OCI-LY3 (cell line): ENCODE results near the gene BRAF.

ENCODE experiments used
- H2AFZ ChIP-seq: fragments of 200-600, 300-600 bp; shearing (Covaris generic); 2 replicates; pipeline ENCODE4 v1.6.0; 2014; ENCODE audit warnings: antibody characterized with exemption, low read depth, low read length
- H3K27ac ChIP-seq: fragments of 200-600, 300-600 bp; sonication (generic); 2 replicates; pipeline ENCODE4 v1.5.1; 2014; ENCODE audit warnings: mild to moderate bottlenecking, low read length, moderate library complexity, mixed read lengths
- H3K27me3 ChIP-seq: fragments of 200-600, 300-600 bp; sonication (generic); 2 replicates; pipeline ENCODE4 v1.6.1; 2014; ENCODE audit warnings: low read depth, low read length, mixed read lengths
- H3K36me3 ChIP-seq: fragments of 200-600, 300-600 bp; sonication (generic); replicated peaks from 2 replicates; pipeline ENCODE3; 2014; ENCODE audit warnings: low read depth, low read length, mixed read lengths
- H3K4me1 ChIP-seq: fragments of 300-600, 200-600 bp; sonication (generic); 2 replicates; pipeline ENCODE4 v1.6.1; 2014; ENCODE audit warnings: low read length, mixed read lengths
- H3K4me2 ChIP-seq: fragments of 200-600, 300-600 bp; sonication (generic); 2 replicates; pipeline ENCODE4 v1.6.1; 2014; ENCODE audit warnings: low read length, mixed read lengths
- H3K4me3 ChIP-seq: fragments of 300-600, 200-600 bp; sonication (generic); 2 replicates; pipeline ENCODE4 v1.5.1; 2014; ENCODE audit warnings: antibody characterized with exemption, mild to moderate bottlenecking, low read length, moderate library complexity
- H3K79me2 ChIP-seq: fragments of 300-600, 200-600 bp; shearing (Covaris generic); 2 replicates; pipeline ENCODE4 v1.6.1; 2014; ENCODE audit warnings: mild to moderate bottlenecking, low read length, mixed read lengths
- H3K9ac ChIP-seq: fragments of 300-600, 200-600 bp; shearing (Covaris generic); 2 replicates; pipeline ENCODE4 v1.6.0; 2014; ENCODE audit warnings: mild to moderate bottlenecking, low read length, moderate library complexity
- H3K9me3 ChIP-seq: fragments of 200-600, 300-600 bp; shearing (Covaris generic); 2 replicates; pipeline ENCODE4 v1.6.1; 2014; ENCODE audit warnings: low read length, mixed read lengths; ENCODE audit not compliant: insufficient read depth
- H4K20me1 ChIP-seq: fragments of 200-600, 300-600 bp; sonication (generic); 2 replicates; pipeline ENCODE4 v1.6.1; 2016; ENCODE audit warnings: low read length, mixed read lengths; ENCODE audit not compliant: insufficient read depth
- CTCF ChIP-seq: fragments of 200-600, 300-600 bp; sonication (generic); IDR thresholded peaks from 2 replicates; pipeline ENCODE4 v1.5.1; 2014; ENCODE audit warnings: antibody characterized with exemption, low read length, low read depth
- EZH2phosphoT487 ChIP-seq: fragments of 200-600 bp; shearing (Covaris generic); IDR thresholded peaks from 2 replicates; pipeline ENCODE4 v1.6.1; 2018; ENCODE audit warnings: antibody characterized with exemption, mixed run types, low read depth

Gene BRAF

GRCh38 chr7:140863184-140863583, 61.5 kb downstream of the BRAF start:
- TF ChIP-seq EZH2phosphoT487 (no peak), CTCF (no peak)
- Histone ChIP-seq H3K79me2 (peaks cover 88% of the 10 kb centered on the region), H3K36me3 (peaks cover 15% of the 10 kb centered on the region), H4K20me1 (peaks cover 81% of the 10 kb centered on the region), H3K4me2 (no peak overlapping the region), H3K27ac (no peak overlapping the region), H3K27me3 (no peaks in the 10 kb centered on the region), H2AFZ (no peak overlapping the region), H3K9ac (no peak overlapping the region), H3K4me3 (no peak overlapping the region), H3K4me1 (peaks cover 35% of the 10 kb centered on the region), H3K9me3 (no peaks in the 10 kb centered on the region)

GRCh38 chr7:140857048-140857447, 67.7 kb downstream of the BRAF start:
- Histone ChIP-seq H3K27ac (no peak overlapping the region), H3K4me1 (no peaks in the 10 kb centered on the region), H3K36me3 (no peaks in the 10 kb centered on the region), H3K4me2 (no peak overlapping the region), H3K9me3 (no peaks in the 10 kb centered on the region), H3K79me2 (peaks cover 54% of the 10 kb centered on the region), H4K20me1 (peaks cover 61% of the 10 kb centered on the region), H2AFZ (no peak overlapping the region), H3K9ac (no peak overlapping the region), H3K27me3 (no peaks in the 10 kb centered on the region), H3K4me3 (no peak overlapping the region)
- TF ChIP-seq EZH2phosphoT487 (no peak), CTCF (no peak)

GRCh38 chr7:140841166-140841715, 83.5 kb downstream of the BRAF start:
- H3K4me3 ChIP-seq = no peak overlapping the region
- no peak overlapping the region for H2AFZ ChIP-seq
- H3K4me2 ChIP-seq = no peak overlapping the region
- H3K36me3 ChIP-seq = peaks cover 5% of the 10 kb centered on the region
- no peak overlapping the region for H3K9ac ChIP-seq
- no peaks in the 10 kb centered on the region for H3K4me1 ChIP-seq
- no peak for TF ChIP-seq CTCF
- no peak for TF ChIP-seq EZH2phosphoT487
- H3K79me2 ChIP-seq = no peaks in the 10 kb centered on the region
- H3K27me3 ChIP-seq = no peaks in the 10 kb centered on the region
- no peak overlapping the region for H3K27ac ChIP-seq
- H4K20me1 ChIP-seq = peaks cover 4% of the 10 kb centered on the region; the same call in 1 of the 2 replicates
- no peaks in the 10 kb centered on the region for H3K9me3 ChIP-seq

- Histone ChIP-seq H3K4me1 (no peaks in the 10 kb centered on the region), H2AFZ (no peak overlapping the region), H3K4me3 (no peak overlapping the region), H3K27me3 (no peaks in the 10 kb centered on the region), H4K20me1 (peaks cover 3% of the 10 kb centered on the region; the same call in 1 of the 2 replicates), H3K79me2 (no peaks in the 10 kb centered on the region), H3K36me3 (peaks cover 7% of the 10 kb centered on the region), H3K27ac (no peak overlapping the region), H3K9ac (no peak overlapping the region), H3K9me3 (no peaks in the 10 kb centered on the region), H3K4me2 (no peak overlapping the region)
- TF ChIP-seq EZH2phosphoT487 = no peak
- TF ChIP-seq CTCF = no peak
These were observed 93.0 kb downstream of the BRAF start for GRCh38 chr7:140831724-140832123.
